Measurements from ENCODE around the gene PPFIA1.

PPFIA1 gene

GRCh38 chr11:70332567-70332966 lies 62.1 kb downstream of the PPFIA1 start:
- Histone ChIP-seq H2AFZ (ENCODE audit: low read depth, low read length) (no peak overlapping the region), H3K9me3 (ENCODE audit: insufficient read depth, low read length) (no peaks in the 10 kb centered on the region), H3K4me2 (ENCODE audit: low read length) (no peak overlapping the region), H3K36me3 (replicated peaks; ENCODE audit: low read depth, low read length) (peaks cover 68% of the 10 kb centered on the region), H3K4me1 (ENCODE audit: low read length) (peaks cover 2% of the 10 kb centered on the region; the same call in 1 of the 2 replicates), H3K27me3 (ENCODE audit: low read depth, low read length) (no peaks in the 10 kb centered on the region), H3K79me2 (ENCODE audit: low read length) (no peaks in the 10 kb centered on the region), H4K20me1 (ENCODE audit: insufficient read depth, low read length) (no peaks in the 10 kb centered on the region), H3K27ac (ENCODE audit: low read length) (no peak overlapping the region), H3K4me3 (ENCODE audit: low read length) (no peak overlapping the region), H3K9ac (ENCODE audit: low read length) (no peak overlapping the region)
- no peak for TF ChIP-seq CTCF (IDR thresholded peaks at IDR 0.05; ENCODE audit: low read depth, low read length)
- TF ChIP-seq EZH2phosphoT487 (IDR thresholded peaks at IDR 0.05; ENCODE audit: low read depth), result no peak

- H3K9ac ChIP-seq (ENCODE audit: low read length), result no peak overlapping the region
- TF ChIP-seq EZH2phosphoT487 (IDR thresholded peaks at IDR 0.05; ENCODE audit: low read depth) (no peak), CTCF (IDR thresholded peaks at IDR 0.05; ENCODE audit: low read depth, low read length) (no peak)
- H3K4me1 ChIP-seq (ENCODE audit: low read length), result no peaks in the 10 kb centered on the region
- no peaks in the 10 kb centered on the region for H4K20me1 ChIP-seq (ENCODE audit: insufficient read depth, low read length)
- H3K4me2 ChIP-seq (ENCODE audit: low read length), result no peak overlapping the region
- peaks cover 66% of the 10 kb centered on the region for H3K36me3 ChIP-seq (replicated peaks; ENCODE audit: low read depth, low read length)
- no peak overlapping the region for H3K4me3 ChIP-seq (ENCODE audit: low read length)
- no peak overlapping the region for H2AFZ ChIP-seq (ENCODE audit: low read depth, low read length)
- H3K9me3 ChIP-seq (ENCODE audit: insufficient read depth, low read length), result no peaks in the 10 kb centered on the region
- H3K79me2 ChIP-seq (ENCODE audit: low read length), result no peaks in the 10 kb centered on the region
- no peak overlapping the region for H3K27ac ChIP-seq (ENCODE audit: low read length)
- H3K27me3 ChIP-seq (ENCODE audit: low read depth, low read length), result no peaks in the 10 kb centered on the region
Observed at GRCh38 chr11:70333261-70333660, 62.8 kb downstream of the PPFIA1 start.

GRCh38 chr11:70334351-70334995 lies 64.0 kb downstream of the PPFIA1 start:
- H3K27me3 ChIP-seq (ENCODE audit: low read depth, low read length), result no peaks in the 10 kb centered on the region
- H3K27ac ChIP-seq (ENCODE audit: low read length), result no peak overlapping the region
- no peaks in the 10 kb centered on the region for H3K79me2 ChIP-seq (ENCODE audit: low read length)
- H3K9ac ChIP-seq (ENCODE audit: low read length), result no peak overlapping the region
- H3K4me2 ChIP-seq (ENCODE audit: low read length), result no peak overlapping the region
- H3K4me1 ChIP-seq (ENCODE audit: low read length), result no peaks in the 10 kb centered on the region
- no peak overlapping the region for H3K4me3 ChIP-seq (ENCODE audit: low read length)
- H2AFZ ChIP-seq (ENCODE audit: low read depth, low read length), result no peak overlapping the region
- no peaks in the 10 kb centered on the region for H3K9me3 ChIP-seq (ENCODE audit: insufficient read depth, low read length)
- peaks cover 67% of the 10 kb centered on the region for H3K36me3 ChIP-seq (replicated peaks; ENCODE audit: low read depth, low read length)
- TF ChIP-seq CTCF (IDR thresholded peaks at IDR 0.05; ENCODE audit: low read depth, low read length), result no peak
- no peak for TF ChIP-seq EZH2phosphoT487 (IDR thresholded peaks at IDR 0.05; ENCODE audit: low read depth)
- H4K20me1 ChIP-seq (ENCODE audit: insufficient read depth, low read length), result no peaks in the 10 kb centered on the region

- Histone ChIP-seq H3K27ac (ENCODE audit: low read length) (no peak overlapping the region), H3K9ac (ENCODE audit: low read length) (no peak overlapping the region)
- TF ChIP-seq EZH2phosphoT487 (IDR thresholded peaks at IDR 0.05; ENCODE audit: low read depth), result no peak
- no peak for TF ChIP-seq CTCF (IDR thresholded peaks at IDR 0.05; ENCODE audit: low read depth, low read length)
Observed at GRCh38 chr11:70335511-70335910, 65.0 kb downstream of the PPFIA1 start.

More at GRCh38 chr11:70335511-70335910, 65.0 kb downstream of the PPFIA1 start:
- Histone ChIP-seq H3K4me3 (ENCODE audit: low read length) (no peak overlapping the region), H2AFZ (ENCODE audit: low read depth, low read length) (no peak overlapping the region), H3K4me2 (ENCODE audit: low read length) (no peak overlapping the region), H3K36me3 (replicated peaks; ENCODE audit: low read depth, low read length) (peaks cover 57% of the 10 kb centered on the region), H3K79me2 (ENCODE audit: low read length) (no peaks in the 10 kb centered on the region), H3K27me3 (ENCODE audit: low read depth, low read length) (no peaks in the 10 kb centered on the region), H3K4me1 (ENCODE audit: low read length) (no peaks in the 10 kb centered on the region), H3K9me3 (ENCODE audit: insufficient read depth, low read length) (no peaks in the 10 kb centered on the region), H4K20me1 (ENCODE audit: insufficient read depth, low read length) (no peaks in the 10 kb centered on the region)
